Right cardiac atrium (tissue), 5 donors: ENCODE data around the gene PRRT1B. TPM values are rescaled to one million over a fixed set of nuclear protein-coding genes. Genes with fewer than 3 reads are reported as not detected.

Experiments used
- ATAC-seq, 2 donors: fragments of 200-7000 bp; cut with Tn5 transposase; one replicate each; pipeline versions ENCODE4 v1.8.0 to v1.9.1; 2020; ENCODE audit warnings: moderate library complexity in 2 of 2, mild to moderate bottlenecking in 1 of 2
- DNase-seq, 3 donors: peaks; one replicate each; pipeline ENCODE4 v3.0.0-alpha.2; 2020
- H3K27ac ChIP-seq: one replicate; pipeline ENCODE4 v1.5.1; 2013; ENCODE audit warnings: mild to moderate bottlenecking, low read length, control low read depth, moderate library complexity
- H3K27me3 ChIP-seq: one replicate; pipeline ENCODE4 v1.6.1; 2013; ENCODE audit not compliant: control insufficient read depth, insufficient read depth
- H3K4me1 ChIP-seq: one replicate; pipeline ENCODE4 v1.6.1; 2013; ENCODE audit warnings: low read length; ENCODE audit not compliant: control insufficient read depth, insufficient read depth
- H3K4me3 ChIP-seq: one replicate; pipeline ENCODE4 v1.5.1; 2013; ENCODE audit warnings: low read length, control low read depth
- H3K9me3 ChIP-seq: one replicate; pipeline ENCODE4 v1.6.1; 2013; ENCODE audit warnings: low read length; ENCODE audit not compliant: control insufficient read depth
- WGBS: extraction: QIAGEN DNeasy Blood & Tissue Kit; methylation state at CpG from one replicate; pipeline ENCODE4 v1.1.7; 2013; 5-methylcytosine and 5-hydroxymethylcytosine counted together
- intact Hi-C, 4 donors: fragments of 100-400 bp; cut with DNase I; formaldehyde crosslinking; loops; one replicate each; pipeline versions ENCODE4 v1.11.0 to v1.14.0; 2022 to 2023
- polyA plus RNA-seq: library from polyadenylated mRNA; stranded (reverse); fragments of 200-250 nt; gene quantifications from one replicate; pipeline ENCODE4 v1.2.3, GENCODE V29; 2013
- total RNA-seq, 4 donors: library from RNA; stranded (reverse); fragmentation: NEBNext Ultra II Directional; extraction: Animal tissue kit (Norgen Biotek cat#: 25700); gene quantifications; one replicate each; pipeline ENCODE4 v1.2.1, GENCODE V29; 2021
- donor health status: healthy with polysubstance abuse.
- donor health status: DM: no; HTN: yes; CAD: no.
- donor health status: DM: no; HTN: no; CAD: no.
- donor health status: DM: no; HTN: yes; CAD: no; lungs with severe emphysema.
- donor health status: DM: yes; HTN: yes; CAD: no.

Gene PRRT1B
- total and polyA plus RNA-seq, 5 donors, result not detected

- WGBS, result 68% methylated on average over 21 of the region's 21 CpGs
- Histone ChIP-seq H3K27ac (no peak overlapping the region), H3K4me3 (no peak overlapping the region), H3K9me3 (no peaks in the 10 kb centered on the region), H3K27me3 (no peaks in the 10 kb centered on the region), H3K4me1 (peaks cover 7% of the 10 kb centered on the region)
- intact Hi-C loops, result loop anchor here (1.0 to 5.0 kb wide), 3 partner anchors 148 to 151 kb away; partner anchors contain the start of gene RAPGEF1 (in 3 of the 4)
- ATAC-seq (peak; percentile 81 to 83), DNase-seq (peak; percentile 81 to 94 (median 93))
These were observed 45.9 kb downstream of the PRRT1B start for GRCh38 chr9:131590907-131591844.

GRCh38 chr9:131591845-131592208, 46.5 kb downstream of the PRRT1B start:
- Histone ChIP-seq H3K9me3 (no peaks in the 10 kb centered on the region), H3K4me3 (no peak overlapping the region), H3K27ac (no peak overlapping the region), H3K4me1 (peaks cover 7% of the 10 kb centered on the region), H3K27me3 (no peaks in the 10 kb centered on the region)
- no peak for ATAC-seq
- intact Hi-C loops, result loop anchor here (1.0 to 5.0 kb wide), 3 partner anchors 147 to 150 kb away; partner anchors contain the start of gene RAPGEF1 (in 3 of the 4)
- 75% methylated on average over 6 of the region's 6 CpGs for WGBS
- peak in 2 of 3 donors; percentile 7 to 9 for DNase-seq

GRCh38 chr9:131593091-131593820, 47.9 kb downstream of the PRRT1B start:
- H3K27me3 ChIP-seq, result no peaks in the 10 kb centered on the region
- DNase-seq (peak in 2 of 3 donors; percentile 36 to 37), ATAC-seq (no peak)
- WGBS, result 78% methylated on average over 15 of the region's 15 CpGs
- no peaks in the 10 kb centered on the region for H3K9me3 ChIP-seq
- peaks cover 5% of the 10 kb centered on the region for H3K4me1 ChIP-seq
- no peak overlapping the region for H3K27ac ChIP-seq
- H3K4me3 ChIP-seq, result no peak overlapping the region
- intact Hi-C loops, result loop anchor here in 2 of 4 donors (5.0 kb wide), 1 partner anchor 149 kb away; the partner anchor contains the start of gene RAPGEF1 (in 2 of the 2)

- H3K9me3 ChIP-seq, result no peaks in the 10 kb centered on the region
- no peaks in the 10 kb centered on the region for H3K27me3 ChIP-seq
- ATAC-seq (no peak), DNase-seq (peak in 2 of 3 donors; percentile 25 to 35)
- intact Hi-C loops, result loop anchor here in 2 of 4 donors (5.0 kb wide), 1 partner anchor 148 kb away; the partner anchor contains the start of gene RAPGEF1 (in 2 of the 2)
- 88% methylated on average over 21 of the region's 21 CpGs for WGBS
- no peak overlapping the region for H3K27ac ChIP-seq
- H3K4me3 ChIP-seq, result no peak overlapping the region
- peaks cover 4% of the 10 kb centered on the region for H3K4me1 ChIP-seq
These were observed 48.8 kb downstream of the PRRT1B start for GRCh38 chr9:131593936-131594665.

GRCh38 chr9:131594906-131595665, 49.8 kb downstream of the PRRT1B start:
- no peak for ATAC-seq
- Histone ChIP-seq H3K9me3 (no peaks in the 10 kb centered on the region), H3K27ac (no peak overlapping the region), H3K27me3 (no peaks in the 10 kb centered on the region), H3K4me3 (no peak overlapping the region), H3K4me1 (no peaks in the 10 kb centered on the region)
- peak in 2 of 3 donors; percentile 40 to 48 for DNase-seq
- intact Hi-C loops, result loop anchor here in 2 of 4 donors (5.0 kb wide), 1 partner anchor 147 kb away; the partner anchor contains the start of gene RAPGEF1 (in 2 of the 2)
- 83% methylated on average over 20 of the region's 20 CpGs for WGBS

- H3K4me1 ChIP-seq, result no peaks in the 10 kb centered on the region
- no peak overlapping the region for H3K4me3 ChIP-seq
- H3K27me3 ChIP-seq, result no peaks in the 10 kb centered on the region
- 90% methylated on average over 20 of the region's 20 CpGs for WGBS
- ATAC-seq (no peak), DNase-seq (peak in 2 of 3 donors; percentile 20 to 51)
- intact Hi-C loops, result no loop called here
- no peak overlapping the region for H3K27ac ChIP-seq
- H3K9me3 ChIP-seq, result no peaks in the 10 kb centered on the region
These were observed 50.5 kb downstream of the PRRT1B start for GRCh38 chr9:131595696-131596429.

- intact Hi-C loops, result no loop called here
- Histone ChIP-seq H3K9me3 (no peaks in the 10 kb centered on the region), H3K4me3 (no peak overlapping the region), H3K27me3 (no peaks in the 10 kb centered on the region), H3K4me1 (no peaks in the 10 kb centered on the region), H3K27ac (no peak overlapping the region)
- 93% methylated on average over 4 of the region's 4 CpGs for WGBS
- DNase-seq, result no peak
- ATAC-seq, result no peak
These were observed 51.1 kb downstream of the PRRT1B start for GRCh38 chr9:131596430-131596743.

- ATAC-seq (no peak), DNase-seq (no peak)
- Histone ChIP-seq H3K4me1 (no peaks in the 10 kb centered on the region), H3K27me3 (no peaks in the 10 kb centered on the region), H3K9me3 (no peaks in the 10 kb centered on the region), H3K27ac (no peak overlapping the region), H3K4me3 (no peak overlapping the region)
- WGBS, result 92% methylated on average over 7 of the region's 7 CpGs
- intact Hi-C loops, result no loop called here
These were observed 51.9 kb downstream of the PRRT1B start for GRCh38 chr9:131597246-131597645.

- H3K27ac ChIP-seq, result no peak overlapping the region
- no peaks in the 10 kb centered on the region for H3K4me1 ChIP-seq
- peak; percentile 21 to 28 for ATAC-seq
- WGBS, result 79% methylated on average over 17 of the region's 17 CpGs
- no peak overlapping the region for H3K4me3 ChIP-seq
- intact Hi-C loops, result no loop called here
- DNase-seq, result peak; percentile 53 to 79 (median 68)
- H3K27me3 ChIP-seq, result no peaks in the 10 kb centered on the region
- no peaks in the 10 kb centered on the region for H3K9me3 ChIP-seq
These were observed 52.8 kb downstream of the PRRT1B start for GRCh38 chr9:131598121-131598520.
